GM19351 (cell line): ENCODE results near the gene SNX32.
A peak's percentile ranks its signal among the peaks of the same experiment; 100 is the strongest.

Experiments
- ATAC-seq: cut with Tn5 transposase; IDR thresholded peaks from one replicate; pipeline ENCODE4 v1.9.1; 2021; ENCODE audit warnings: mild to moderate bottlenecking, moderate library complexity; ENCODE audit not compliant: unreplicated experiment

The SNX32 gene

DNA sequence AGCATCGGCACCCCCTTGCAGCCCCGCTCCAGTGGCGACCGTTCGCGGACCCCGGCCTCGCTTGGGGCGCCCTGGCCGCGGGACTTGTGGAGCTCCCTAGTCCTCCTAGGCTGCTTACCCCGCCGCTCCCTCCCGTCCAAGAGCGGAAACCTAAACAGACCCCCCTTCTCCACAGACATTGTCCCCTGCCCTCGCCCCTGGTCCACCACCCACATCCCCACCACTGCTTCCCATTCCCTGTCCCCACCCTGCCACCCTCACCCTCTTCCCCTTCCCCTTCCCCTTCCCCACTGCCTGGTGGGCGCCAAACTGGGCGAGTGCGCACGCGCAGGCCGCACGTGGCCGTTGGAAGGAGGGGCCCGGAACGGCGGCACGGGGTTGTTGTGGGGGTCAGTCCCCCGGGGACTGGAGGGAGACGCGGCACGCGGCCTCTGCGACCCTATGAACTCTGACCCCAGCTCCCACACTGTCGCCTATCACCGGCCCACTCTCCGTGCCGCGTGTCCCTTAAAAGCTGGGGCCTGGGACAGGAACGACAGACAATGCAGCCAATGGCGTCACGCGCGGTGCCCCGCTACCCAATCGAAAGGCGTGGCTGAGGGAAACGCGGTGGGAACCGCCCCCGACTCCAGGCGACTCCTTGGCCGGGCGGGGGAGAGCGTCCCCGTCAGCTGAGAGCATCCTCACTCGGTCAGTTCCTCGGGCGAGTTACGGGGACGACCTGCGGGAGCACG lies at the start of gene SNX32:
Gene SNX32, plus strand, starts transcription at position 667 of the 734 bp plus-strand sequence. CDS start 103 bp downstream, outside the sequence.
- ATAC-seq: peak; percentile 93

DNA sequence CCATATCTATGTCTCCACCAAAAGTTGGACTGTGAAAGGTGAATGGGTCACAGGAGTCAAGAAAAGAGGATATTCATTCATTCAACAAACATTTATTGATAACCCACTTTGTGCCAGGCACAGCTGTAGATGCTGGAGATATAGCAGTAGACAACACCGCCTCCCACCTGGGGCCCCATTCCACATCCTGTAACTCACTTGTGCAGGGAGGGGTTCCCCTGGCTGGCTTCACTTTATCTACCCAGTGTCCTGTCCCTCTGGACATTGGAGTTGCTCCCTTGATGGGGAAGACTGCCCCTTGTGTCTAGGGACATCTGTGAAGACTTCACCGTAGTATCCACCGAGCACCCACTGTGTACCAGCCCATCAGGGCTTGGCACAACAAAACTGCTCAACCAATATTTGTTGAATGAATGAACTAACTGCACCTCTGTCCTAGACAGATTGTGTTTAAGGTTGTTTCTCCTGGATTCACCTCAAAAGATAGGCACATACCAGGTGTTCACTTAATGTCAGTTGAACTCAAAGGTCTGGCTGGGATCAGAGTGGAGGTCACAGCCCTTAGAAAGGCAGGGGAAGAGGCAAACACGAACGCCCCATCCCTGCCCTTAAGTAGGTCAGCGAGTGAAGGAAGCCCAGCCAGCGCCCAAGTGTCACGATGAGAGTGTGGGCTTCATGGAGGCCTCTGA lies 48.3 kb upstream of the SNX32 start:
- ATAC-seq: no peak

DNA sequence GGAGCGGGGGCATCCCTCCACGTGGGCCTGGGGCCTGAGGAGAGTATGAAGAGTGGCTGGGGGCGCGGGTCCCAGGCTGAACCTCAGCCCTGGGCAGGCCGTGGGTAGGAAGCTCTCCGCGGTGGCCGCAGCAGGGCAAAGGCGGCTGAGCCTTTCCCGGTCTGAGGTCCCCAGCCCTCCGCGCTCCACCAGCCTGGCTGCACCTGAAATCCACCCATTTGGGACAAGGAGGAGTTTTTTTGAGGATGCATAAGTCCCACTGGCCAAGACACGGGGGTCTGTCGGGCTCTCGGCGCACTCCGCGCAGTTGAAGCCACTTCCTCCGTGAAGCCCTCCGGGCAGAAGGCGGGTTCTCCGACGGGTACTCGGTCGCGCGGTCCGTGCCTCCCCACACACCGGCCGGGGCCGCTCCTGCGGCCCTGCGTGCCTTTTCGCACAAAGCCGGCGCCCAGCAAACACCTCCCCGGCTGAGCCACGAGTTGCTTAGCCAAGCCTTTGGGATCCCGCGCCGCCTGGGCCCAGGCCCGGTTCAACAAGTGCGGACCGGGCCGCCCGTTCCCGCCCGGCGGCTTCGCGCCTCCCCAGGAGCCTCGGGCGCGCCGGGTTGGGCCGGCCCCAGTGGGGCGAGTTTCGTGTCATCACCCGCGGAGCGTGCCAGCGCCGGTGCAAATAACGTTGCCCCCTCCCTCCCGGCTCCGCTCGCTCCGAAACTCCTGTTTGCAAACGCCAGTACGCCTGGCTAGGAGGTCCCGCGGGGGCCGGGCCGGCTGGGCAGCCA lies 47.6 kb upstream of the SNX32 start:
- no peak for ATAC-seq

DNA sequence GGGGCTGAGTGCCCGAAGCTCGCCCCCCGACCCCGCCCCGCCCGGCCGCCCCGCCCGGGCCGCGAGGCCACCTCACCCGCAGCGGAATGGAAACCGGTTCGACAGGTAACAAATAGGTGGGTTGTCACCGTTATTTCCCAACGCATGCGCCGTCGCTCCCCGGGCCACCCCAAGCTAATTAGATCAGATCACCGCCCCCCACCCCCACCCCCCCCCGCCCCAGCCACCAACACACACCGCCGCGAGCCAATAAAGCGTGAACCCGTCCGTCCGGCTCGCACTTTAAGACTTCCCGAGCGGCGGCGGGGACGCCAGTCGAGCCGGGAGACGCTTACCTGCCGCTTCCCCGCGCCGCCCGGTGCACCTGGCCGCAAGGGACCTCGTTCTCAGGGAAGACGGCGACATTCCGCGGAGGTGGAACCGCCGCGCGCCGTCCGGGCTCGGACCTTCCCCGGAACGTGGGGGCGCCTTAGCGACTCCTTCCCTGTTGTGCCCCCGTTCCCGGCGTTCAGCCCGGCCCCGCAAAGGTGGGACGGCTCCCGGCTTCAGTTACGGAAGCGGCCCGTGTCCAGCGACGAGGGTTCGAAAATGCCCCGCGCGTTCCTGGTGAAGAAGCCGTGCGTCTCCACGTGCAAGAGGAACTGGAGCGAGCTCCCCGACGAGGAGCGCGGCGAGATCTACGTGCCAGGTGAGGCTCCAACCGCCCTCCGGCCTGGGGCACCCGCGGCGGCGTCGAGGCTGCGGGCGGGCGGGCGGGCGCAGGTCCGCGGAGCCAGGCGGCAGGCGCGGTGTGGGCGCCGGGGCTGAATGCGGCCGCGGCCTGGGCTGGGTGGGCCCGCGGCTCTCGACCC lies 46.8 kb upstream of the SNX32 start, which contains the start of gene OVOL1:
Gene OVOL1, plus strand, starts transcription at position 278 of the 851 bp plus-strand sequence. Its CDS starts 311 bp downstream, at position 589.
- ATAC-seq: no peak

DNA sequence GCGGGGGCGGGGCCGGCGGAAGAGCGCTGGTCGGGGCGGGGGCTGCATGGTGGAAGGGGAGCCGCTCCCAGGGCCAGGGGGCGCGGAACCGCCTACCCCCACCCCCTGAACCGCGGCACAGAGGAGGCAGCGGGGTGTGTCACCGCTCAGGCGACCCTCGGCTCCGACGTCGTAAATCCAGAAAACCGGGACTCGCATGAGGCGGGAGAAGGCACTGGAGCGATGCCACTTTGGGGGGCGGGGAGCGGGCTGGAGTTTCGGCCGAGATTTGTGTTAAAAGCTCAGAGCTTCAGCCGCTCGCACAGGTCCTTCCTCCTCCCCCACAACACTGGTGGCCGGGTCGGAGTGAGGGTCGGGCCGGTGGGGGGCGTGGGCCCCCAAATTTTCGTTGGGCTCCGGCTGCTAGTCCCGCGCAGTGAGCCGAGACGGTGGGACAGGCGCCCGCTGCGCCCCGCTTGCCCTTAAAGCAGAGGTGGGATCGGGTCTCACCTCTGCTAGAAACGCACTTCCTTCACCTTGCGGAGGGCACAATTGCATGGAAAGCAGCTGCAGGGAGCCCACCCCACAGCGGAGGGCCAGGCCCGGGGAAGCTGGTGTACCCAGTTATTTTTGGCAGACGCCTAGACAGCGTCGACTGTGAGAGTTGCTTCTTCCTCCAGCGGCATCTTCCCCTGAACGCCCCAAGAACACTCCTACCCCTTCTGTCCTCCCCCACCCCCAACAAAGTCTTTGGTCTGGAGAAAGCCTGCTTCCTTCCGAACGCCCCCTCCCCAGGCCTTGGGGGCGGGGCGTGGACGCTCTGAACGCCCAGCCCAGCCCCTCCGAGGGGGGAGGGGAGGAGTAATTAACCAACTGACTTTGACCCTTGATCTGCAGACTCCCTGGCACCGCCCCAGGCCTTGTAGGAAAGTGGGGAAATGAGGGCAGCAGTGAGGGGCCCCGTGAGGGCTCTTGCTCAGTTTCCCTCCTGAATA lies 45.8 kb upstream of the SNX32 start:
- ATAC-seq: no peak

DNA sequence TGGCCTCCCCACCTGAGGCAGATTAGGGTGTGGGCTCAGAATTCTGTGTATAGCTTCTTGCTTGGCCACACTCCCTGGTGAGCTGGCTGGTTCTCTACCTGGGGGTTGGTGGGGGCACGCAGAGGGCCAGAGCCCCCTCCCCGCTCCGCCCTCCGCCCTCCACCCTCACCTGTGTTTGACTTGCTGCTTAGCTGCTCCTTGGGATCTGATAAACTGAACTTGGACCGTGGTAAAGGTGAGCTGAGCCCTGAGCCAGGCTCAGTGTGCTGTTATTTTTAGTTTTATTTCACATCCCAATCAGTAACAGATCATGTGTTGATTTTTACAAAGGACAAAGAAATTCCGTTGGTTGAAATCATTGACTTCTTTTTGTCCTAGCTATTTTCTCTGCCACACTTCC lies 44.9 kb upstream of the SNX32 start:
- no peak for ATAC-seq

DNA sequence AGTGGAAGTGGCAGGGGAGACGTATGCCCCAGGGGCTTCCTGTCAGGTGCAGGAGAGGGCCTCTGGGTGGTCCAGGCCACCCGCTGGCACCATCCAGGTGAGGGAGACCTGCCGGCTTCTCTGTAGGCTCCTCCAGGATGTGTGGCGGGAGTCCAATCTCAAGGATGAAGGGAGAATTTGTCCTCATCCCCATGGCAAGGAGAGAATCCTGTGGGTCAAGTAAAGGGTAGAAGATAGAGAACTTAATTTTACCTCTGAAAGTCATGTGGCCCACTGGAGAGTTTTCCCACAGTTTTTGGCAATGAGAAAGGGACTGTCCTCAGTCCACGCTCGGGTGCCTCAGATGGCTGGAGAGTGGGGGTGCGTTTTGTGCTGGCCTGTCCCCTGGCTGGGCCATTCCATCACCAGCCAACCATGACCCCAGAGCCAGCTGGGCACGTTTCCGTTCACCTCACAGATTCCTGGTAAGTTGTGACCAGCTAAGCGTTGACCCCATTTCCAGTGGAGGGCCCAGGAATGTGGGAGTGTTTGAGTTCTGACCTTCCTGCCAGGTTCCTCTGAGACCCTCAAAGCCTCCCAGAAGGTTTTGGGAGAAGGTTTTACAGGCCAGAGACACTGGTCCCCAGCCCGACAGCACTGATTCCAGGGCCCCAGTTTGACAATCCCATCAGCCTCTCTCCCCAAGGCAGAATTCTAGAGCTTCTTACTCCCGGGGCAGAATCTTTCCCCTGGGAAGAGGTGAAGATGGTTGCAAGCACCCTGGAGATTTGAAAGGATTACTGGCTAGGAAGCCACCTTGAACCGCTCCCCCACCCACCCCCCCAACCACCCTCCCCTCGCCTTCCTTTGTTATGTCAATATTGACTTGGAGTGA lies 44.3 kb upstream of the SNX32 start:
- ATAC-seq: no peak

DNA sequence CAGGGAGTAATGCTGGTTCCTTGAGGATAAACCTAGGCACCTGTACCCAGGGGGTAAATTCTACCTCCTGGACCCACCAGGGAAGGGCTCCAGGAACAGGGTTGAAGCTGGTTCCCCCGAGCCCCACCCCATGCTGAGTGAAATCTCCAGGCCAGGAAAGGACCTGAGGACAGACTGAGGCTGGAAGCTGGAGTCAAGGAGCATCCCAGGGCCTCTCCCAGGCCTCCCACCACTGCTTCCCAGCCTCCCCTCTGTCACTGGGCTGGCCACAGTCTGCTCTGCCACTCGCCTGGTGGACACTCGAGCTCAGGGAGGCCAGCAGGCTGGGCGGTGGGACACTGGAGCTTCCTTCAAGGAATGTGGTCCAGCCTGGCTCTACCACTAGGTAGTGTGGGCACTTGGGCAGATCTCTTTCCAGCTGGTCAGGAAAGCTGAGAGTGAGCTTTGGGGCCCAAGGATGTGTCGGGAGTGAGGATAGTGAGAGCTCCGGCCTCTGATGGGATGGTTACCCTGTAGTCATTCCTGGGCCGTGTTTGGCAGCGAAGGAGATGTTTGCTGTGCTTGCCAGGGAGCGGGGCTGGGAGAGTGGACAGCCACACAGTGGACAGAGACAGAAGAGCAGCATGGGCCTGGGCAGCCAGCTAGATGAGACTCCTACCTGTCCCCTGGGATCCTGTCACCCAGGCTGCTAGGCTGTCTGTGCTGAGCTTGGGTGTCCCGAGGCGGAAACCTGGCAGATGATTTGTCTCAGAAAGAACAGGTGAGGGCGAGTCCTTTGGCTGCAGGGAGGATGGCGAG lies 43.5 kb upstream of the SNX32 start:
- no peak for ATAC-seq

DNA sequence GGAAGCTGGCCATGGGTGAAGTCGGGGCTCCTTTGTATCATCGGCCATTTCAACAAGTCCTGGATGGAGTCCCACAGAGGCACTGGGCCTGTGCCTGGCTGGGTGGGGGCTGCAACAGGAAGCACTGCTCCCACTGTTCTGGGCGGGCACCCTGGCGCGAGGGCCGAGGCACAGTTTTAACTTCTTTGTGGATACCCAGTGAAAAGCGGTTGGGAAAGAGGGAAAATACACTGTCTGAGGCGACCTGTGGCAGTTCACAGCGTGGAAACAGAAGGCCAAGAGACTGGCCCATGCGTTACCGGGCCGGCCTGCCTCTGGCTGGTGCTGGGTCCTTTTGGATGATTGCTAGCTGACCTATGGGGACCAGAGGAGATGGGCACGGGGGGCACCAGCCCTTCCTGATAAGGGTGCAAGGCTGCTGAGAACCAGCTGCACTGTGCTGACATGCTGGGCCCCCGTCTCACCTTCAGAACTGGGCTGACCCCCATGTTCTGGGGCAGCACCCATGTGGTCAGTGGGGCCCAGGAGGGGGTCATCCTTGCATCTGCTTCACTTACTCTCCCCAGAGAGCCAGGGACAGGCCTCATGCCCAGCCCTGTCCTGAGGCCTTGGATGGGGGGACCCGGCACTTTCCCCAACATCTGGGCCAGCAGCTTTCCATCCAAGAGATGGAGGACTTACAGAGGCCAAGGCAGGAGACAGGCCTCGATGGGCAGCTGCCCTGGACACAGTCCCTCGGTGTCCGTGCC lies 42.7 kb upstream of the SNX32 start:
- no peak for ATAC-seq

DNA sequence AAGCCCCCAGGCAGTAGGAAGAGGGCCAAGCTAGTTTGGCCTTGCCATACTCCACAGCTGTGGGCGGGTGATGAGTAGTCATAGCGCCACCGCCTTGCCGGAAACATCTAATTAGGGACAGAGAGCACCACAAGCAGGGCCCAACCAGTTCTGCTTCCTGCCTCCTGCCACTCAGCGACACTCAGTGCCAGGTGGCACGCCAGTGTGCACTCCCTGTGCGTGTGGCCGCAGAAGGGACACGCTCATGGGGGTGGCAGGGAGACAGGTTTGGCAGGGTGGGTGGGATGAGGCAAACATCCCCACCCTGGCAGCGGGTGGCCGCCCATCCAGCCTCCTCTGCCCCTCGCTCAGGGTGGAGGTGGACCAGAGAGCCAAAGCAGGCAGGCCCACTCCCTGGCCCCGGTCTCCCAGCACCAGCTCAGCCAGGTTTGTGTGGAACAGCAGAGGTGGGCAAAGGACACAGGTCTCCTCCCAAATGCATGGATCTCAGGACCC lies 42.0 kb upstream of the SNX32 start:
- ATAC-seq: peak; percentile 79

DNA sequence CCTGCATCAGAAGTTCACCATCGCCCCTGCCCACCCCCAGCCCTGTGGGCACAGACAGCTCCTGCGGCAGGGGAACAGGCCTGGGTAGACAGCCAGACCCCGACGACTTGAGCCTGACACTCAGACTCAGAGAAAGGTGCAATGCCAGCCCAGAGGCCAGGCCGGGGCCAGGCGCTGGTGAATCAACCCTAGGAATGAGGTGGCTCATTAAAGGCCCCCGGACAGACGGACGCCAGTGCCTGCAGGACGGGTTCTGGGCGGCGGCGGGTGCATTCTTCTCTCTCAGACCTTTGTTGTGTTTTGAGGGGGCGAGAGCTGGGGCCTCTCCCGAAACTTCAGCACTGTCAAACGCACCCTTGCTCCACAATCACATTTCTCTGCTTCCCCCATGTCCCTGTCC lies 41.3 kb upstream of the SNX32 start:
- ATAC-seq: no peak

DNA sequence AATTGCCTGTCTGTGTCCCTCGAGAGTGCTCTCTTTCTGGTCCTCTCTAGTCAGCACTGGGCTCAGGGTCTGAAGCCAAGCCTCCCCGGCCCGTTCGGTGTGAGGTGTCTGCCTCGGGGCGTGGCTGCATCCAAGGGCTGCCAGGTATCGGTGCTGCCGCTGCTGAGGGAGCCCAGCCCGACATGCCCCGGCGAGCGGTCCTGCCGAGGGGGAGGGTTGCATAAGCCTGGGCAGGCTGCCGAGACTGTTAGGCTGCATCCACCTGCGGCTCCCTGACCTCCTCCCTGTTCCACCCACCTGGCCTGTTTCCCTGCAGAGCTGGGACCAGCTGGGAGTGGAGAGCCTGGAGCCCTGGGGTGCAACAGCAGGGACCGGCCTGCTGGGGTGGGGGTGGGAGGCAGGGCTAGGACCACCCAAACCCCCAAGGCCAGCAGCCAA lies 40.6 kb upstream of the SNX32 start:
- no peak for ATAC-seq

DNA sequence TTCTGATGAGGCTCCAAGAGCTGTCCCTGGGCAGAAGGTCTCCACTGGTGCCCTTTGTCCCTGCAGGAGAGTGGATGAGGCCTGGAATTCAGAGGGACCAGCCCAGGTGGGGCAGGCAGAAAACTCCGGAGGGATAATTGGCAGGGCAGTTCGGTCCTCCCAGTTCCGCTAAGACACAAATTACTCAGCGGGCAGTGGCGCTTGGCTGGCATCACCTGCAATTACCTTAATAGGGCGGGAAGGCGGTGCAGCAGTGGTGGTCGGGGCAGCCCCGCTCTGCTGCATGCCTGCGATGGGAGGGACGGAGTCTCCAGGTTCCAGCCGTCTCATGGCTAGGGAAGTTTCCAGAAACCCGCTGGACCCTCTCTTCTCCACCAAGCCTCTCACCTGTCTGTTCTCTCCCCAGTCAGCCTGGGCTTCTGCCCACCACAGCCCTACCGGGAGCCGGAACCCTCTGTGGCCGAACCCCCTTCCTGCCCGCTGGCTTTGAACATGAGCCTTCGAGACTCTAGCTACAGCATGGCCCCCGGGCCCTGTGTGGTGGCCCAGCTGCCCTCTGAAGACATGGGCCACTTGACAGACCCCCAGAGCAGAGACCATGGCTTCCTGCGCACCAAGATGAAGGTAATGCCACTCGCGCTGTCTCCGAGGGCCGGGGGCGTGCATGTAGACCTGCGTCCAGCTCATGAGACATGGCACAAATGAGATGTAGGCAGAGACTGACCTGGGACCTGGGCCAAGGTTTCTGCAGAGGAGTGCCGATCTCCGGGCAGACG lies 40.0 kb upstream of the SNX32 start:
- no peak for ATAC-seq

DNA sequence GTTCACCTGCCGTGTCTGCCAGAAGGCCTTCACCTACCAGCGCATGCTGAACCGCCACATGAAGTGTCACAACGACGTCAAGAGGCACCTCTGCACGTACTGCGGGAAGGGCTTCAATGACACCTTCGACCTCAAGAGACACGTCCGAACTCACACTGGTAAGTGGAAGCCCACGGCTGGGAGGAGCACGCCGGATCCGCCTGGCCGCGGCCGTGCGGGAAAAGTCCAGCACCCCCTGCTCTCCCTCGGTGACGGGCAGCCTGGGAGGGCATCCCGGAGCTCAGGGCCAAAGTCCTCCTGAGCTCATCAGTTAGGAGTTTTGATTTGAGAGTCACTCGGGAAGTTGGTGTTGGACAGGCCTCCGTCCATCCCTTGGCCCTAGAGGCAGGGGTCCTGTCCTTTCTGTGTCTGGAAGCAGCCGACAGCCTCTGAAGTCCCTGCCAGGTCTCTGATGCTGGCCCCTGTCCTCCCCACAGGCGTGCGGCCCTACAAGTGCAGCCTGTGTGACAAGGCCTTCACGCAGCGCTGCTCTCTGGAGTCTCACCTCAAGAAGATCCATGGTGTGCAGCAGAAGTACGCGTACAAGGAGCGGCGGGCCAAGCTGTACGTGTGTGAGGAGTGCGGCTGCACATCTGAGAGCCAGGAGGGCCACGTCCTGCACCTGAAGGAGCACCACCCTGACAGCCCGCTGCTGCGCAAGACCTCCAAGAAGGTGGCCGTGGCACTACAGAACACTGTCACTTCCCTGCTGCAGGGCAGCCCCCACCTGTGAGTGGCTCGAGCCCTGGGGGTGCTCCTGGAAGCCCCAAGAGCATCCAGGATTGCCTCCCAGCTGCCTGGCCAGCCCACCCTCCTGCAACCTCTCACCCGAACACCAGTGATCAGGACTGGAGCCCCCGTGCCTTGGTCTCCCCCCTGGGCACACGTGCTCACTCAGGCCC lies 38.9 kb upstream of the SNX32 start:
- ATAC-seq: no peak
